ENCODE results near the gene OGFOD3. TPM values are rescaled to one million over a fixed set of nuclear protein-coding genes. Genes with fewer than 3 reads are reported as not detected.

Gene OGFOD3
- total and polyA plus RNA-seq, 2 experiments from 2014 or later = 9.6 to 24.6 TPM

- H3K4me1 Mint-ChIP-seq = peaks cover 6% of the 10 kb centered on the region; the same call in 2 of the 3 replicates
- Histone ChIP-seq H3F3A (replicated peaks; ENCODE audit: low read depth) (no peaks in the 10 kb centered on the region), H3K27me3 (ENCODE audit: insufficient read depth) (no peaks in the 10 kb centered on the region), H3K4me3 (no peak overlapping the region), H3K4me2 (no peak overlapping the region), H4K20me1 (replicated peaks; ENCODE audit: insufficient read depth) (no peaks in the 10 kb centered on the region), H3K27ac (ENCODE audit: low read depth) (no peak overlapping the region), H3K79me2 (replicated peaks; ENCODE audit: insufficient read depth) (no peaks in the 10 kb centered on the region), H3K9me2 (ENCODE audit: insufficient read depth) (no peaks in the 10 kb centered on the region), H2AFZ (no peak overlapping the region), H3K4me1 (ENCODE audit: insufficient read depth) (no peaks in the 10 kb centered on the region), H3K36me3 (ENCODE audit: insufficient read depth) (no peaks in the 10 kb centered on the region)
- H3K4me3 Mint-ChIP-seq = no peak overlapping the region
- TF ChIP-seq NANOG (IDR thresholded peaks at IDR 0.05; ENCODE audit: borderline replicate concordance) (no peak), POLR2AphosphoS5 (IDR thresholded peaks at IDR 0.05; ENCODE audit: low read depth) (no peak), CTCF (conservative IDR thresholded peaks at IDR 0.05; ENCODE audit: low read depth in 2 of 2) (no peak), ZNF462 (CRISPR knock-in tag; IDR thresholded peaks at IDR 0.05) (no peak), JUNB (IDR thresholded peaks at IDR 0.05; ENCODE audit: unreplicated experiment) (no peak), STAT1 (IDR thresholded peaks at IDR 0.05; ENCODE audit: unreplicated experiment) (no peak), ZNF114 (CRISPR knock-in tag; IDR thresholded peaks at IDR 0.05) (no peak), ZNF331 (CRISPR knock-in tag; IDR thresholded peaks at IDR 0.05; ENCODE audit: low read depth) (no peak), CREB1 (CRISPR knock-in tag; IDR thresholded peaks at IDR 0.05; ENCODE audit: low read depth) (no peak), EZH2phosphoT487 (IDR thresholded peaks at IDR 0.05; ENCODE audit: unreplicated experiment) (no peak), EZH2 (IDR thresholded peaks at IDR 0.05; ENCODE audit: low read depth, unreplicated experiment) (no peak)
- TF ChIP-seq, protein P1, sequence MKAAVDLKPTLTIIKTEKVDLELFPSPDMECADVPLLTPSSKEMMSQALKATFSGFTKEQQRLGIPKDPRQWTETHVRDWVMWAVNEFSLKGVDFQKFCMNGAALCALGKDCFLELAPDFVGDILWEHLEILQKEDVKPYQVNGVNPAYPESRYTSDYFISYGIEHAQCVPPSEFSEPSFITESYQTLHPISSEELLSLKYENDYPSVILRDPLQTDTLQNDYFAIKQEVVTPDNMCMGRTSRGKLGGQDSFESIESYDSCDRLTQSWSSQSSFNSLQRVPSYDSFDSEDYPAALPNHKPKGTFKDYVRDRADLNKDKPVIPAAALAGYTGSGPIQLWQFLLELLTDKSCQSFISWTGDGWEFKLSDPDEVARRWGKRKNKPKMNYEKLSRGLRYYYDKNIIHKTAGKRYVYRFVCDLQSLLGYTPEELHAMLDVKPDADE (IDR thresholded peaks at IDR 0.05) = no peak
- TF ChIP-seq, protein P2, sequence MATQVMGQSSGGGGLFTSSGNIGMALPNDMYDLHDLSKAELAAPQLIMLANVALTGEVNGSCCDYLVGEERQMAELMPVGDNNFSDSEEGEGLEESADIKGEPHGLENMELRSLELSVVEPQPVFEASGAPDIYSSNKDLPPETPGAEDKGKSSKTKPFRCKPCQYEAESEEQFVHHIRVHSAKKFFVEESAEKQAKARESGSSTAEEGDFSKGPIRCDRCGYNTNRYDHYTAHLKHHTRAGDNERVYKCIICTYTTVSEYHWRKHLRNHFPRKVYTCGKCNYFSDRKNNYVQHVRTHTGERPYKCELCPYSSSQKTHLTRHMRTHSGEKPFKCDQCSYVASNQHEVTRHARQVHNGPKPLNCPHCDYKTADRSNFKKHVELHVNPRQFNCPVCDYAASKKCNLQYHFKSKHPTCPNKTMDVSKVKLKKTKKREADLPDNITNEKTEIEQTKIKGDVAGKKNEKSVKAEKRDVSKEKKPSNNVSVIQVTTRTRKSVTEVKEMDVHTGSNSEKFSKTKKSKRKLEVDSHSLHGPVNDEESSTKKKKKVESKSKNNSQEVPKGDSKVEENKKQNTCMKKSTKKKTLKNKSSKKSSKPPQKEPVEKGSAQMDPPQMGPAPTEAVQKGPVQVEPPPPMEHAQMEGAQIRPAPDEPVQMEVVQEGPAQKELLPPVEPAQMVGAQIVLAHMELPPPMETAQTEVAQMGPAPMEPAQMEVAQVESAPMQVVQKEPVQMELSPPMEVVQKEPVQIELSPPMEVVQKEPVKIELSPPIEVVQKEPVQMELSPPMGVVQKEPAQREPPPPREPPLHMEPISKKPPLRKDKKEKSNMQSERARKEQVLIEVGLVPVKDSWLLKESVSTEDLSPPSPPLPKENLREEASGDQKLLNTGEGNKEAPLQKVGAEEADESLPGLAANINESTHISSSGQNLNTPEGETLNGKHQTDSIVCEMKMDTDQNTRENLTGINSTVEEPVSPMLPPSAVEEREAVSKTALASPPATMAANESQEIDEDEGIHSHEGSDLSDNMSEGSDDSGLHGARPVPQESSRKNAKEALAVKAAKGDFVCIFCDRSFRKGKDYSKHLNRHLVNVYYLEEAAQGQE (IDR thresholded peaks at IDR 0.05; ENCODE audit: unreplicated experiment) = no peak
- peaks cover 15% of the 10 kb centered on the region for H3K9me3 Mint-ChIP-seq
- no peak overlapping the region for H3K27ac Mint-ChIP-seq
- peaks cover 10% of the 10 kb centered on the region for H3K27me3 Mint-ChIP-seq (ENCODE audit: insufficient read depth, low read depth, poor library complexity)
- H3K36me3 Mint-ChIP-seq (ENCODE audit: low read depth) = peaks cover 4% of the 10 kb centered on the region
- DNase-seq (ENCODE audit: low spot score) = no peak
- ATAC-seq = no peak
Observed at GRCh38 chr17:82344175-82344907, 74.0 kb downstream of the OGFOD3 start.
